HG03108 (cell line): ENCODE measurements around the gene RNASEH1.
"Not testable (repeated sequence)": the region's sequence is repeated elsewhere in the genome, so short reads cannot be mapped to it uniquely, and the experiment has no call there.

Experiments used
- ATAC-seq: cut with Tn5 transposase; IDR thresholded peaks from one replicate; pipeline ENCODE4 v1.9.1; 2021; ENCODE audit warnings: moderate library complexity; ENCODE audit not compliant: unreplicated experiment

The RNASEH1 gene

GRCh38 chr2:3594493-3595281 is 36.6 kb upstream of the RNASEH1 start, which contains the start of gene COLEC11:
Gene COLEC11 (plus strand): TSS chr2:3595112. CDS start chr2:3604341, 9,229 bp downstream.
- ATAC-seq = no peak

- no peak for ATAC-seq
Observed at GRCh38 chr2:3589086-3589485, 31.0 kb upstream of the RNASEH1 start.

GRCh38 chr2:3588084-3588483 is 30.0 kb upstream of the RNASEH1 start:
- ATAC-seq = no peak

- ATAC-seq = no peak
Observed at GRCh38 chr2:3587432-3587831, 29.3 kb upstream of the RNASEH1 start.

GRCh38 chr2:3587021-3587420 is 28.9 kb upstream of the RNASEH1 start:
- no peak for ATAC-seq

GRCh38 chr2:3586220-3586619 is 28.1 kb upstream of the RNASEH1 start:
- ATAC-seq = no peak

- ATAC-seq = no peak
Observed at GRCh38 chr2:3585261-3586109, 27.4 kb upstream of the RNASEH1 start.

GRCh38 chr2:3584608-3585260 is 26.6 kb upstream of the RNASEH1 start:
- no peak for ATAC-seq

- no peak for ATAC-seq
Observed at GRCh38 chr2:3584076-3584475, 25.9 kb upstream of the RNASEH1 start.

GRCh38 chr2:3581367-3582262 is 23.5 kb upstream of the RNASEH1 start:
- no peak for ATAC-seq

GRCh38 chr2:3580449-3580848 is 22.3 kb upstream of the RNASEH1 start:
- no peak for ATAC-seq

GRCh38 chr2:3578987-3579386 is 20.9 kb upstream of the RNASEH1 start:
- ATAC-seq = no peak

GRCh38 chr2:3576263-3576630 is 18.1 kb upstream of the RNASEH1 start:
- not testable (repeated sequence) for ATAC-seq

GRCh38 chr2:3575534-3576262 is 17.6 kb upstream of the RNASEH1 start:
- ATAC-seq = peak; percentile 12

GRCh38 chr2:3574155-3574554 is 16.0 kb upstream of the RNASEH1 start:
- ATAC-seq = no peak

GRCh38 chr2:3572620-3573019 is 14.5 kb upstream of the RNASEH1 start:
- ATAC-seq = no peak

GRCh38 chr2:3571284-3571683 is 13.2 kb upstream of the RNASEH1 start:
- ATAC-seq = no peak

- not testable (repeated sequence) for ATAC-seq
Observed at GRCh38 chr2:3569656-3570055, 11.5 kb upstream of the RNASEH1 start.

GRCh38 chr2:3566806-3567205 is 8.7 kb upstream of the RNASEH1 start:
- no peak for ATAC-seq

- ATAC-seq = no peak
Observed at GRCh38 chr2:3565117-3565516, 7.0 kb upstream of the RNASEH1 start.
